TTC549 (cell line): ENCODE results near the gene TMEM179.

Experiments used
- FAIRE-seq: peaks from 2 replicates; lab custom pipeline; 2012; peaks lifted over from hg19 to GRCh38; lab: Jason Lieb, UNC

TMEM179 gene

GRCh38 chr14:104567957-104568225 lies 36.7 kb downstream of the TMEM179 start:
- FAIRE-seq = no peak

GRCh38 chr14:104567141-104567956 lies 37.2 kb downstream of the TMEM179 start:
- no peak for FAIRE-seq

- no peak for FAIRE-seq
Measured at GRCh38 chr14:104564744-104565679, 39.6 kb downstream of the TMEM179 start.

DNA sequence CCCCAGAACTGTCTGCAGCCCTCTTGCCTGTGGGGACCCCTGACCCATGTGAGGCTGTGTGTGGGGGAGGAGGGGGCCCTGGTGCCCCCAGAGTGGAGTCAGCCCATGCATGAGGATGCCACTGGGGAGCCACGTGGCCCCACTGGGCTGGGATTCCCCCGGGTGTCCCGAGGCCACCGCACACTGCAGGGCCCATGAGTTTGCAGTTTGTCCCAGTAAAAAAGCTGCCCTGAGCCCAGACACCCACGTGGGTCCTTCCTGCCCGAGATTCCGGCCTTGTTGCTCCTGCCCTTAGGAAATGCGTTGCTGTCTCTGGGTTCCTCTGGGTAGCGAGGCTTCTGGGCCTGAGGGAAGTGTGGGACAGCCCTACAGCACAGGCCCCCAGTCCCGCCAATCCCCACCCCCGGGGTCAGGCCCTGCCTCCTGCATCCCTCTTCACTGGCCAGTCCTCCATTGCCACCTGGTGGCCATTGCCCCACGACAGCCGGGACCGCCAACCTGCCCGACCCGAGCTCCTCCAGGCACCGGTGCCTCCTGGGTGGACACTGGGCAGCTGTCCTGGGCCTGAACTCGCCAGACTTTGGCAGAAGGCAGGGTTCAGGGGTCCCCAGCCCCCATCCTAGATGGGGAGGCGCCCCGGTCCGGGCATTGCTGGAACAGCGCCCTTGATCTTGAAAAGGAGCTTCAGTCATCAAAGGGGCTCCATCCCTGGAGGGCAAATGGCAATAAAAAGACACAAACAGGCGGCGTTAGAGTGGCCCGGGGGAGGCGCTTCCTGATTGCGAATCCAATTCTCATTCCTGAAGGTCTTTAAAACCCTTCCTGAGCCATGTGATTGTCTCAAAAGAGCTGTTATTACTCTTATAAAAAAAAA lies 40.6 kb downstream of the TMEM179 start:
- no peak for FAIRE-seq

- no peak for FAIRE-seq
Measured at GRCh38 chr14:104563191-104563741, 41.3 kb downstream of the TMEM179 start.

- FAIRE-seq = no peak
Measured at GRCh38 chr14:104562606-104563005, 42.0 kb downstream of the TMEM179 start.

GRCh38 chr14:104561632-104562495 lies 42.7 kb downstream of the TMEM179 start:
- FAIRE-seq = no peak

DNA sequence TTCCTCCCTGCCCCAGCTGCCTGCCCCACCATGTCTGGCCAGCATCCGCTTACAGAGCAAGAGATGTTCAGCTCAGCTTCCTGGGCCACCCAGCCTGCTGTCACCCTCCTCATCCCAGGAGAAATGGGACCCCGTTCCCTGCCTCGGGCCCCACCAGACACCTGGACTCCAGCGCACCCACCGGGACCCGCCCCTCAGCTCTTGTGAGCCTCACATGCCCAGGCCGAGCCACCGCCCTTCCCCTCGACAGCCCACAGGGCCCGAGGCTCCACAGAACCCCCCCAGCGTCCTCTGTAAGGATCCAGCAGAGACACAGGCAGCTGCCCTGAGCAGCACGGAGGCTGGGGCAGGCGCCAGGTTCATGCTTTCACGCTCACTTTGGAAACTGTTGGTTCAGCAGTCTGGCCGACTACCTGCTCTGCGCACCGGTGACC lies 43.4 kb downstream of the TMEM179 start:
- no peak for FAIRE-seq

GRCh38 chr14:104560586-104560945 lies 44.0 kb downstream of the TMEM179 start:
- FAIRE-seq = no peak

- no peak for FAIRE-seq
Measured at GRCh38 chr14:104559804-104560585, 44.6 kb downstream of the TMEM179 start.

DNA sequence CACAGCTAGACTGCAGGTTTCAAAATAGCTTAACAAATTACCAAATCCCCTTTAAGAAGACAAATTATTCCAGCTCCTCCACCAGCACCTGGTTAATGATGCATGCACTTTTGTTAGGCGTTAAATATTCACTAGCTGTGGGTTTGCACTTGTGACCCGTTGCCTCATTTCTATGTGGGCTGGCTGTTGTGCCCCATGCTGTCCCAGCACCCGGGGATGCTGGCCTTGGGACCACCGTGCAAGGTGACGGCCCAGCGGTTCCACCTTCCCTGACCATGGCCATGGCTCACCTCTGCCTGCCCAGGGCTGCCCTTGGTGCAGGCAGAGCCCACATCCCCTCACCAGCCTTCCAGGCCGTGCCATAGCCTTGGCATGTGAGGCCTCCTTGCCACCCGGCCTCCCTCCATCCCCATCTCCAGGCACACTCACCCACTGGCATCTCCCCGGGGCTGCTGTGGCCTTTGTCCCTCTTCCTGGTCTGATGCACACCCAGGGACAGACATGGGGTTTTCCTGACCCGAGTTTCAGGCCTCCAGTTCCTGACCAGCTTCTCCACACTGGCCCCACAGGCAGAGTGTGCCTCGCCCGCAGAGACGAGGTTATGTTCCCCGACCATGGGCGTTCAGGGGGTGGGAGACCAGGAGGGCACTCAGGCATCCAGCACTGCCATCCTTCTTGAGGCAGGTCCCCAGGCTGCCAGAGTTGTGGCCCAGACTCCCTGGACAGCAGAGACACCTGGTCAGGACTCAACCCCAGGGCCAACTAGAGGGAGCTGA lies 45.4 kb downstream of the TMEM179 start:
- FAIRE-seq = no peak

DNA sequence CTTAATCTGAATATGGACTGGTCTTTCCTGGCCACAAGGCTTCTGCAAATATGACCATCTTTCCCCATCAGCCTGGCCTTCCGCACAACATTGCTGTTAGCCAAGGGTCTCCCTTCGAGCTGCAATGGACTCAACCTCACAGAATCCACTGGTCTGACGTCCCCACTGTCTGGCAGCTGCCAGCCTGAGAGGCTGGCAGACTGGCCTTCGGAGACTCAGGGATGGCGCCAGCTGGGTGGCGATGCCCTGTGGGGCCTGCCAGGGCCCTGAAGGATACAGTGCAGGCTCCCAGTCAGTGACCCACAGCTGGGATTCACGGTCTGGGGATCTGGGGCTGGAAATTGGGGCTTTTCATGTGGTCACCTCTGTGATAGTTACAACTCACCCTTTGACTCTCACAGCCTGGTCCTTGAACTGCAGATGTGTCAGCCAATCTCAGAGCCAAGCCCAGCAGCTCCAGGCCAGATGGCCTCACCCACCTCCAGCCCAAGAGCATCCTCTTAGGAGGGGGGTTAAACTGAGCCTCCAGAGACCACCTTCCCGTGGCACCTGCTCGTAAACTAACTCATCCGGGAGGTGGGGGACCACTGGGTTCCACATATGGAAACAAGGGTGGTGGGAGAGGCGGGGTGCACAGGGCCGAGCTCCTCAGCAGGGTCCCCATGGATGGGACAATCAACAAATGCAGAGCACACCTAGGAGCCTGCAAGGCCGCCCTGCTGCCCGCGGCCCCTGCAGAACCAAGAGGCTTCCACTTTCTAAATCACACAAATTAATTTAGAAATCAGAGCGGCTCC lies 46.1 kb downstream of the TMEM179 start:
- FAIRE-seq = no peak

DNA sequence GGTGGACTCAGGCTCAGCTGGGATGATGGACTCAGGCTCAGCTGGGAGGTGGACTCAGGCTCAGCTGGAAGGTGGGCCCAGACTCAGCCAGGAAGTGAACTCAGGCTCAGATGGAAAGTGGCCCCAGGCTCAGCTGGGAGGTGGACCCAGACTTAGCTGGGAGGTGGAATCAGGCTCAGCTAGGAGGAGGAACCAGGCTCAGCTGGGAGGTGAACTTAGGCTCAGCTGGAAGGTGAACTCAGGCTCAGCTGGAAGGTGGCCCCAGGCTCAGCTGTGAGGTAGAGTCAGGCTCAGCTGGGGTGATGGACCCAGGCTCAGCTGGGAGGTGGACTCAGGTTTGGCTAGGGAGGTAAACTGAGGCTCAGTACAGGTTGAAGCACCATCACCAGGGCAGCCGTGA lies 46.8 kb downstream of the TMEM179 start:
- FAIRE-seq = no peak

- no peak for FAIRE-seq
Measured at GRCh38 chr14:104557086-104557485, 47.5 kb downstream of the TMEM179 start.

DNA sequence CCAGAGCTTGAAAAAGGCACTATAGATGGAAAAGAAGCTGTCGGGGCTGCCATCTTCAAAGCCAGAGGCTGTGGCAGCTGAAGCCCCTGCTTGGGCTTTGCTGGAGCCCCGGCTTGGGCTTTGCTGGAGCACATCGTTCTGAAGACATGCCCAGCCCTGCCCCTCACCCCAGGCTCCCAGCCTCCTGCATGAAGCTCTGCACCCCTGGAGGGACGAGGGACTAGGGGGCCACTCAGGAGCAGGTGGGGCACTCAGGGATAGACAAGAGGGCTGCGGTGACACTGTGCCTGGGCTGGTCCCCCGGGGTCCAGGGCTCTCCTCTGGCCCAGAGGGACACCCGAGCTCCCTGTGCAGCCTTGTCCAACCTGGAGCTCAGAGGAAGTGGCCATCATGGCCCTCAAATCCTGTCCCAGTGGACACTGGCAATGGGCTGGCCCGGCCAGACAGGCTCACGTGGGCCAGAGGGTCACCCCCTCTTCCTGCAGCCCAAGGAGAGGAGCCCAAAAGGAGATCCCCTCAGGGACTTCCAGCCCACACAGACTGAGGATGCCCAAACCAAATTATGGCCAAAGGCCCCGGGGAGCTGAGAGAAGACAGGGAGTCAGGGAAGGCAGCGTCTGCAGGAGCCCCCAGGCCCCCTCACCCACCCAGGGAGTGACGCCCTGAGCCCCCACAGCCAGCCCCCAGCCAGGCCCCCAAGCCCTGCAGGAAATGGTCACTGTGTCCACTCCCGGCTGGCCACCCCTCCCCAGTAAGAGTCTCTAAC lies 48.1 kb downstream of the TMEM179 start:
- no peak for FAIRE-seq

DNA sequence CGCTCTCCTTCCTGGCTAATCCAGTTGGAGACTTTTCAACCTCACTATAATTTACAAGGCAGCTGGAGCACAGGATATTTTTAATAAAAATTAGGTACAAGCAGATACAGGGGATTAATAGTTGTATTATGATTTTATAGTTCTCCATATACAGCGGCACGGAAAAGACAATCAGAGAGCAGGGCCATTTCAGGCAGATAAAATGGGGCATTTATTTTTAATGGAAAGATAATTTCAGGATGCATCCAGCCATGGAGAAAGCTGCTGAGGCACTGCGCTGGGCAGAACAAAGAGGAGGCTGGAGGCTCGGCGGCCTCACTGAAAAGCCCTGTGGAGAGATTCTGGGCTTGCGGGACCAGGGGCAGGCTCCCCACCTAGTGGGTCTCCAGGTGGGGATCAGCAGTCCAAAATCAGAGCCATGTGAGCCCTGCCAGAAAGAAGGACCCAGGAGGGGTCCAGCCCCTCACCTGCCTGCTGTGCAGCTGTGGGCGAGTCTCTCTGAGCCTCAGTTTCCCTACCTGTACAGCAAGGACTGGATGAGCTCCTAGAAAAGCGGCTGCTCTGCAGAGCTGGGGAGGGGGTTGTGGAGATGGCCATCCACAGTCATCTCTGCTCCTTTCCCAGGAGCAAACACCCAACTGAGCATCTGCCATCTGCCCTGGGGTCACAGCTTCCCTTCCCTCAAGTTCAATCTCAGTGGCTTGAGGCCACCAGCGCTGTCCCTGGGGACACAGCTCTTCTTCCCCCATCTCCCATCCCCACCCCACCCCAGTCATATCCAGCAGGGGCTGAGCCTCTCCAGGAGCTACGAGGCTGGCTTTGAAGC lies 48.9 kb downstream of the TMEM179 start:
- FAIRE-seq = no peak
